ENCODE results near the gene VDAC1. TPM values are rescaled to one million over a fixed set of nuclear protein-coding genes. Genes with fewer than 3 reads are reported as not detected.

VDAC1 gene
- total RNA-seq, 1 experiment from 2014 or later = 317 TPM

- H3K4me3 ChIP-seq (ENCODE audit: low read depth, low read length) = no peak overlapping the region
- intact Hi-C loops (cut with micrococcal nuclease; ENCODE audit: unreplicated experiment) = no loop called here
- CTCF ChIA-PET = no interaction called here
- H3K27ac Mint-ChIP-seq (ENCODE audit: unreplicated experiment) = no peak overlapping the region
- H3K4me1 Mint-ChIP-seq (ENCODE audit: low read depth, unreplicated experiment) = peaks cover 10% of the 10 kb centered on the region
- TF ChIP-seq CTCF (IDR thresholded peaks at IDR 0.05; ENCODE audit: insufficient read depth in 1 of 2, low read depth in 1 of 2, low read length in 1 of 2, severe bottlenecking in 1 of 2, unreplicated experiment in 1 of 2) = no peak
- H3K27me3 Mint-ChIP-seq (ENCODE audit: insufficient read depth, unreplicated experiment) = peaks cover 3% of the 10 kb centered on the region
- no peaks in the 10 kb centered on the region for H3K9me3 ChIP-seq
- peaks cover 29% of the 10 kb centered on the region for H3K4me1 ChIP-seq
- no peaks in the 10 kb centered on the region; the same call in 1 of the 2 replicates for H3K36me3 ChIP-seq (ENCODE audit: control insufficient read depth, insufficient read depth, low read length)
- POLR2A ChIA-PET = no interaction called here
- H3K36me3 Mint-ChIP-seq (ENCODE audit: insufficient read depth, unreplicated experiment) = no peaks in the 10 kb centered on the region
- BruUV-seq (replicated peaks) = no TSS peak
- DNase-seq = no peak
- no peak overlapping the region for H3K4me3 Mint-ChIP-seq (ENCODE audit: unreplicated experiment)
- no peaks in the 10 kb centered on the region for H3K27me3 ChIP-seq (replicated peaks; ENCODE audit: control insufficient read depth, insufficient read depth, low read length)
- H3K9me3 Mint-ChIP-seq (ENCODE audit: unreplicated experiment) = no peaks in the 10 kb centered on the region
Measured at GRCh38 chr5:133927300-133928180, 77.2 kb downstream of the VDAC1 start.

GRCh38 chr5:133926489-133927299, 78.1 kb downstream of the VDAC1 start:
- ChIA-PET POLR2A (no interaction called here), CTCF (no interaction called here)
- intact Hi-C loops (cut with micrococcal nuclease; ENCODE audit: unreplicated experiment) = no loop called here
- H3K9me3 Mint-ChIP-seq (ENCODE audit: unreplicated experiment) = no peaks in the 10 kb centered on the region
- no peaks in the 10 kb centered on the region for H3K36me3 Mint-ChIP-seq (ENCODE audit: insufficient read depth, unreplicated experiment)
- Histone ChIP-seq H3K27me3 (replicated peaks; ENCODE audit: control insufficient read depth, insufficient read depth, low read length) (no peaks in the 10 kb centered on the region), H3K9me3 (no peaks in the 10 kb centered on the region), H3K4me1 (peaks cover 29% of the 10 kb centered on the region), H3K4me3 (ENCODE audit: low read depth, low read length) (no peak overlapping the region), H3K36me3 (ENCODE audit: control insufficient read depth, insufficient read depth, low read length) (no peaks in the 10 kb centered on the region; the same call in 1 of the 2 replicates)
- no peak overlapping the region for H3K4me3 Mint-ChIP-seq (ENCODE audit: unreplicated experiment)
- peak in 1 of 2 experiments; percentile 42 for DNase-seq
- no peak for TF ChIP-seq CTCF (IDR thresholded peaks at IDR 0.05; ENCODE audit: insufficient read depth in 1 of 2, low read depth in 1 of 2, low read length in 1 of 2, severe bottlenecking in 1 of 2, unreplicated experiment in 1 of 2)
- BruUV-seq (replicated peaks) = no TSS peak
- peaks cover 3% of the 10 kb centered on the region for H3K27me3 Mint-ChIP-seq (ENCODE audit: insufficient read depth, unreplicated experiment)
- peaks cover 10% of the 10 kb centered on the region for H3K4me1 Mint-ChIP-seq (ENCODE audit: low read depth, unreplicated experiment)
- H3K27ac Mint-ChIP-seq (ENCODE audit: unreplicated experiment) = no peak overlapping the region

DNA sequence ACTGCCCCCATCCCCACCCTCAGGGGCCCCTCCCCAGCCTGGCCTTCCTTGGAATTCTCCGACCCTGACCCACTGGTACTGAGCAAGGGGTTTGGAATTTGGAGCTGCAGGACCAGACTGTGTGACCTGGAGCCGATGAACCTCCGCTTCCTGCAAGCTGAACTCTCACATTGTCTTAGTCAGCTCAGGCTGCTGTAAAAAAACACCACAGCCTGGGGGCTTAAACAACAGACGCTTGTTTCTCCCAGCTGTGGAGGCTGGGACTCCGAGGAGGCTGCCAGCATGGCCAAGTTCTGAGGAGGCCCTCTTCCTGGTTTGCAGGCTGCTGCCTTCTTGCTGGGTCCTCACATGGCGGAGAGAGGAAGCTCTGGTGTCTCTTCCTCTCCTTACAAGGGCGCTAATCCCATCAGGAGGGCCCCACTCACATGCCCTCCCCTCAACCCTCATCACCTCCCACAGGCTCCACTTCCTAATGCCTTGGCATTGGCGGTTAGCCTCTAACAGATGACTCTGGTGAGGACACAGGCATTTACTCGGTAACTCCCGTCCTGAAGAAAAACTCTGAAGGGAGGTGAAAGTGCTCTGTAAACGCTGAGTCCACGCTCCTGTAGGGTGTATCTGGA, 78.8 kb downstream of the VDAC1 start:
- H3K9me3 Mint-ChIP-seq (ENCODE audit: unreplicated experiment) = no peaks in the 10 kb centered on the region
- no peak overlapping the region for H3K4me3 Mint-ChIP-seq (ENCODE audit: unreplicated experiment)
- H3K36me3 Mint-ChIP-seq (ENCODE audit: insufficient read depth, unreplicated experiment) = no peaks in the 10 kb centered on the region
- Histone ChIP-seq H3K36me3 (ENCODE audit: control insufficient read depth, insufficient read depth, low read length) (no peaks in the 10 kb centered on the region; the same call in 1 of the 2 replicates), H3K9me3 (no peaks in the 10 kb centered on the region), H3K27me3 (replicated peaks; ENCODE audit: control insufficient read depth, insufficient read depth, low read length) (no peaks in the 10 kb centered on the region), H3K4me3 (ENCODE audit: low read depth, low read length) (no peak overlapping the region), H3K4me1 (peaks cover 29% of the 10 kb centered on the region)
- DNase-seq = no peak
- H3K27ac Mint-ChIP-seq (ENCODE audit: unreplicated experiment) = no peak overlapping the region
- H3K4me1 Mint-ChIP-seq (ENCODE audit: low read depth, unreplicated experiment) = peaks cover 10% of the 10 kb centered on the region
- H3K27me3 Mint-ChIP-seq (ENCODE audit: insufficient read depth, unreplicated experiment) = peaks cover 3% of the 10 kb centered on the region
- no peak for TF ChIP-seq CTCF (IDR thresholded peaks at IDR 0.05; ENCODE audit: insufficient read depth in 1 of 2, low read depth in 1 of 2, low read length in 1 of 2, severe bottlenecking in 1 of 2, unreplicated experiment in 1 of 2)
- ChIA-PET POLR2A (no interaction called here), CTCF (no interaction called here)
- intact Hi-C loops (cut with micrococcal nuclease; ENCODE audit: unreplicated experiment) = no loop called here
- BruUV-seq (replicated peaks) = no TSS peak

Measured in Caco-2 (cell line).